Bronchial epithelial cell (primary cell): Measurements from ENCODE around the gene ZFP2. TPM values are rescaled to one million over a fixed set of nuclear protein-coding genes. Genes with fewer than 3 reads are reported as not detected.
"Not testable (repeated sequence)": the region's sequence is repeated elsewhere in the genome, so short reads cannot be mapped to it uniquely, and the experiment has no call there.

Experiments
- DNase-seq: peaks from one replicate; pipeline ENCODE4 v3.0.0-alpha.2; 2010; ENCODE audit warnings: low read depth
- FAIRE-seq: peaks from 2 replicates; lab custom pipeline; 2011; peaks lifted over from hg19 to GRCh38; lab: Jason Lieb, UNC
- H3K27me3 ChIP-seq: 2 replicates; pipeline ENCODE4 v1.5.1; 2011; ENCODE audit warnings: low read length; ENCODE audit not compliant: control insufficient read depth, insufficient read depth
- H3K36me3 ChIP-seq: 2 replicates; pipeline ENCODE4 v1.5.1; 2011; ENCODE audit warnings: low read length; ENCODE audit not compliant: control insufficient read depth, insufficient read depth
- H3K4me3 ChIP-seq: 2 replicates; pipeline ENCODE4 v1.5.1; 2011; ENCODE audit warnings: mild to moderate bottlenecking, low read depth, low read length, control low read depth
- CTCF ChIP-seq: IDR thresholded peaks from 2 replicates; pipeline ENCODE4 v1.5.1; 2011; ENCODE audit warnings: mild to moderate bottlenecking, moderate library complexity, low read length, control low read depth, inconsistent platforms; ENCODE audit not compliant: insufficient read depth, severe bottlenecking
- total RNA-seq: library from RNA; depleted of rRNA; stranded (reverse); fragments of >200 nt; gene quantifications from 2 replicates; pipeline ENCODE4 v1.2.1, GENCODE V29; 2014

ZFP2 gene
- total RNA-seq, result 0.53 and 0.90 TPM in 2 replicates

- H3K27me3 ChIP-seq, result no peaks in the 10 kb centered on the region
- FAIRE-seq (no peak), DNase-seq (peak; percentile 40)
- peak within 1 kb of the TSS; percentile 83 for H3K4me3 ChIP-seq
- no peaks in the 10 kb centered on the region for H3K36me3 ChIP-seq
- TF ChIP-seq CTCF, result no peak
These were observed at the start of gene ZFP2 for GRCh38 chr5:178895615-178896571. ZFP2 (plus strand) TSS chr5:178895913; CDS start chr5:178931314, 35,401 bp downstream.

- no peak for TF ChIP-seq CTCF
- Histone ChIP-seq H3K27me3 (no peaks in the 10 kb centered on the region), H3K36me3 (no peaks in the 10 kb centered on the region), H3K4me3 (no peak overlapping the region)
- DNase-seq (no peak), FAIRE-seq (no peak)
These were observed 46.4 kb upstream of the ZFP2 start for GRCh38 chr5:178849316-178849715.

- no peak for FAIRE-seq
- DNase-seq, result no peak
- TF ChIP-seq CTCF, result no peak
- no peaks in the 10 kb centered on the region for H3K27me3 ChIP-seq
- H3K4me3 ChIP-seq, result no peak overlapping the region
- no peaks in the 10 kb centered on the region for H3K36me3 ChIP-seq
These were observed 43.8 kb upstream of the ZFP2 start for GRCh38 chr5:178851951-178852350.

GRCh38 chr5:178854284-178854683, 41.4 kb upstream of the ZFP2 start:
- DNase-seq (no peak), FAIRE-seq (no peak)
- no peaks in the 10 kb centered on the region for H3K27me3 ChIP-seq
- no peak for TF ChIP-seq CTCF
- no peaks in the 10 kb centered on the region for H3K36me3 ChIP-seq
- no peak overlapping the region for H3K4me3 ChIP-seq

- DNase-seq (peak; percentile 91), FAIRE-seq (no peak)
- H3K27me3 ChIP-seq, result no peaks in the 10 kb centered on the region
- TF ChIP-seq CTCF, result peak; percentile 12
- peaks cover 4% of the 10 kb centered on the region for H3K36me3 ChIP-seq
- H3K4me3 ChIP-seq, result peak within 1 kb of the TSS; percentile 62
These were observed 35.8 kb upstream of the ZFP2 start, which contains the start of gene ZNF354B for GRCh38 chr5:178859625-178860521. ZNF354B (plus strand) TSS chr5:178859953; CDS start chr5:178861048, 1,095 bp downstream.

- not testable (repeated sequence) for FAIRE-seq, H3K27me3 ChIP-seq, DNase-seq, H3K36me3 ChIP-seq
- peak overlapping the region; percentile 62 for H3K4me3 ChIP-seq
These were observed 35.1 kb upstream of the ZFP2 start for GRCh38 chr5:178860615-178861014.
